H1 (cell line): ENCODE results near the gene EVI2B.

Experiments used
- CTBP2 ChIP-seq: IDR thresholded peaks from 2 replicates; pipeline ENCODE4 v1.7.0; 2011; ENCODE audit warnings: borderline replicate concordance, mild to moderate bottlenecking, moderate library complexity, mixed read lengths, low read length; ENCODE audit not compliant: insufficient read depth, insufficient read length
- SIN3A ChIP-seq, 2 experiments: IDR thresholded peaks in 1 of 2; conservative IDR thresholded peaks in 1 of 2; 2 replicates each; pipeline ENCODE4 v1.6.1; 2011 to 2012; ENCODE audit warnings: low read length in 2 of 2, improper control_type of control experiment in 1 of 2, low read depth in 1 of 2, mild to moderate bottlenecking in 1 of 2
- SP4 ChIP-seq: IDR thresholded peaks from 2 replicates; pipeline ENCODE4 v1.6.1; 2012; ENCODE audit warnings: low read length, inconsistent platforms
- SRF ChIP-seq: IDR thresholded peaks from 2 replicates; pipeline ENCODE4 v1.6.1; 2011; ENCODE audit warnings: mild to moderate bottlenecking, low read depth, low read length, moderate library complexity
- TF ChIP-seq, protein P1 (sequence below), 3 experiments: IDR thresholded peaks; 1 replicate in 2 of 3; 2 replicates in 1 of 3; pipeline versions ENCODE4 v1.5.1 to v1.6.1; 2011; ENCODE audit warnings: low read length in 3 of 3, mild to moderate bottlenecking in 3 of 3, inconsistent platforms in 2 of 3, low read depth in 1 of 3, moderate library complexity in 1 of 3; ENCODE audit not compliant: insufficient read depth in 1 of 3; ENCODE audit errors: control extremely low read depth in 1 of 3

DNA sequence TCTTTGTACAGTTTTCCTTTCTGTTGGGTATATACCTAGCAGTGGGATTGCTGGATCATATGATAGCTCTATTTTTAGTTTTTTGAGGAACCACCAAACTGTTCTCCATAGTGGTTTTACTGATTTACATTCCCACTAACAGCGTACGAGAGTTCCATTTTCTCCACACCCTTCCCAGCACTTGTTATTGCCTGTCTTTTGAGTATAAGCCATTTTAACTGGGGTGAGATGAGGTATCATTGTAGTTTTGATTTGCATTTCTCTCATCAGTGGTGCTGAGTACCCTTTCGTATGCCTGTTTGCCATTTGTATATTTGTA, 887 bp upstream of the EVI2B start:
- TF ChIP-seq CTBP2 (no peak), SP4 (no peak), SIN3A (conservative IDR thresholded peaks at IDR 0.05 in 1 of 2, IDR thresholded peaks at IDR 0.05 in 1 of 2; ENCODE audit: low read depth in 1 of 2, low read length in 2 of 2) (no peak), SRF (no peak)
- TF ChIP-seq, protein P1, sequence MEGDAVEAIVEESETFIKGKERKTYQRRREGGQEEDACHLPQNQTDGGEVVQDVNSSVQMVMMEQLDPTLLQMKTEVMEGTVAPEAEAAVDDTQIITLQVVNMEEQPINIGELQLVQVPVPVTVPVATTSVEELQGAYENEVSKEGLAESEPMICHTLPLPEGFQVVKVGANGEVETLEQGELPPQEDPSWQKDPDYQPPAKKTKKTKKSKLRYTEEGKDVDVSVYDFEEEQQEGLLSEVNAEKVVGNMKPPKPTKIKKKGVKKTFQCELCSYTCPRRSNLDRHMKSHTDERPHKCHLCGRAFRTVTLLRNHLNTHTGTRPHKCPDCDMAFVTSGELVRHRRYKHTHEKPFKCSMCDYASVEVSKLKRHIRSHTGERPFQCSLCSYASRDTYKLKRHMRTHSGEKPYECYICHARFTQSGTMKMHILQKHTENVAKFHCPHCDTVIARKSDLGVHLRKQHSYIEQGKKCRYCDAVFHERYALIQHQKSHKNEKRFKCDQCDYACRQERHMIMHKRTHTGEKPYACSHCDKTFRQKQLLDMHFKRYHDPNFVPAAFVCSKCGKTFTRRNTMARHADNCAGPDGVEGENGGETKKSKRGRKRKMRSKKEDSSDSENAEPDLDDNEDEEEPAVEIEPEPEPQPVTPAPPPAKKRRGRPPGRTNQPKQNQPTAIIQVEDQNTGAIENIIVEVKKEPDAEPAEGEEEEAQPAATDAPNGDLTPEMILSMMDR (IDR thresholded peaks at IDR 0.05; ENCODE audit: control extremely low read depth in 1 of 3, insufficient read depth in 1 of 3, low read depth in 1 of 3, low read length in 3 of 3) = no peak
